Lower leg skin (tissue), 3 donors: Measurements from ENCODE around the gene VPS52.

ENCODE experiments used
- POLR2A ChIP-seq, 2 donors: fragments of 450-650 bp; IDR thresholded peaks; one replicate each; pipeline ENCODE4 v1.6.1; 2016 to 2017; ENCODE audit warnings: antibody characterized with exemption in 2 of 2, mild to moderate bottlenecking in 1 of 2, moderate library complexity in 1 of 2
- TF ChIP-seq, protein P1 (sequence below), 3 donors: fragments of 450-650 bp; IDR thresholded peaks; one replicate each; pipeline ENCODE4 v1.5.1; 2016; ENCODE audit warnings: antibody characterized with exemption in 3 of 3, mild to moderate bottlenecking in 3 of 3, moderate library complexity in 2 of 3

DNA sequence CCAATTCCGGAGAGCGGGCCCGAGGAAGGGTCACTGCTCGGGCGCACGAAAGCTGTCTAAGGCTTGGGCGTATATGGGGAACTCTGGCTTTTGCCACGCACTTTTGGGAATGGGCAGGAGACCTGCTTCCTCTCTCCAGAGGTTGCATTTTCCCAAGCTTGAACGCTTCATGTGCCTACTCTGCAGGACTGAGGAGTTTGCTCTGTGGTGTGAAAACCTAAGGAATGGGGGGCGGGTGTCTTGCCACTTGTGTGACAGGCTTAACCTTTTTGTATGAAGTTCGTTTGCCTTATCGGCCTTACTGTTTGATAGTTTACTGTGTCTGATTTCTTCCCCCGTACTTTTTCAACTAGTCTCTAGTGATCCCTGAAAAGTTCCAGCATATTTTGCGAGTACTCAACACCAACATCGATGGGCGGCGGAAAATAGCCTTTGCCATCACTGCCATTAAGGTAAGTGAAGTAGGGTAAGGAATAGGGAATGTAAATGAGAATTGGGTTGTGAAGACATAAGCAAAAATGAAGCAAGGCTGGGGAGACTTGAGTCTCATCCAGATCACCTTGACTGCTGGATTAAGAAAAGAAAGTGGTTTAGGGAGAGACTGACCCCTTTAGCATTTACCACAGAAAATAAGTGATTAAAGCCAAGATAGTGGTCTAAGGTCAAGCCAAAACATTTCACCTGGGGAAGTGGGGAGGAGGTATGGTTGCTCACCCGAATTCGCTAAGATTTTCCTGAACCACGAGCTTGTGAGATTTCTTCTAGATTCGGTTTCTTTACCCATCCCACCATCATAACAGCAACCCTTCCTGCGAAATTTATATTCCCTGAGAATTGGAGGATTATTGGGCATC, 826 bp upstream of the VPS52 start:
- TF ChIP-seq, protein P1, sequence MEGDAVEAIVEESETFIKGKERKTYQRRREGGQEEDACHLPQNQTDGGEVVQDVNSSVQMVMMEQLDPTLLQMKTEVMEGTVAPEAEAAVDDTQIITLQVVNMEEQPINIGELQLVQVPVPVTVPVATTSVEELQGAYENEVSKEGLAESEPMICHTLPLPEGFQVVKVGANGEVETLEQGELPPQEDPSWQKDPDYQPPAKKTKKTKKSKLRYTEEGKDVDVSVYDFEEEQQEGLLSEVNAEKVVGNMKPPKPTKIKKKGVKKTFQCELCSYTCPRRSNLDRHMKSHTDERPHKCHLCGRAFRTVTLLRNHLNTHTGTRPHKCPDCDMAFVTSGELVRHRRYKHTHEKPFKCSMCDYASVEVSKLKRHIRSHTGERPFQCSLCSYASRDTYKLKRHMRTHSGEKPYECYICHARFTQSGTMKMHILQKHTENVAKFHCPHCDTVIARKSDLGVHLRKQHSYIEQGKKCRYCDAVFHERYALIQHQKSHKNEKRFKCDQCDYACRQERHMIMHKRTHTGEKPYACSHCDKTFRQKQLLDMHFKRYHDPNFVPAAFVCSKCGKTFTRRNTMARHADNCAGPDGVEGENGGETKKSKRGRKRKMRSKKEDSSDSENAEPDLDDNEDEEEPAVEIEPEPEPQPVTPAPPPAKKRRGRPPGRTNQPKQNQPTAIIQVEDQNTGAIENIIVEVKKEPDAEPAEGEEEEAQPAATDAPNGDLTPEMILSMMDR (IDR thresholded peaks at IDR 0.05) = no peak
- no peak for TF ChIP-seq POLR2A (IDR thresholded peaks at IDR 0.05)
